ENCODE measurements around the gene SAMD1.
"Not testable (repeated sequence)": the region's sequence is repeated elsewhere in the genome, so short reads cannot be mapped to it uniquely, and the experiment has no call there.

Gene SAMD1

GRCh38 chr19:14061081-14061749 is 29.3 kb downstream of the SAMD1 start:
- DNase-seq (ENCODE audit: low read depth in 2 of 2): no peak

GRCh38 chr19:14059652-14060155 is 30.8 kb downstream of the SAMD1 start:
- DNase-seq (ENCODE audit: low read depth in 2 of 2): no peak

DNA sequence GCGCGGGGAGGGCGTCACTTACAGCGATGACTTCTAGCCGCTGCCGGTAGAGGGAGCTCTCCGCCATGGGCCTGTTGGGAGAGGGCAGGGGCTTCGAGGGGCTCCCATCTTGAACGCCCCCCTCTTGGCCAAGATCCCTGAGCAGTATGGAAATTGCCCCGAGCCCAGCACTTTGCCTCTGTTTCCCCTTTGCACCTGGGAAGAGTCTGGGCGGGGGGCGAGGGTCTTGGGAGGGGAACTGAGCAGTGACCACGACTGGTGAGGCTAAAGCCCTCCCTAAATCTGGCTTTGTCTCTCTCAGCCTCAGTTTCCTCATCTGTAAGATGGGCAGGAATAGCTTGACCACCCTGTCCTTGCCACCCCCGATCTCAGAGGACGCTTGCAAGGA is 31.5 kb downstream of the SAMD1 start:
- peak in 1 of 2 donors; percentile 45 for DNase-seq (ENCODE audit: low read depth in 2 of 2)

DNA sequence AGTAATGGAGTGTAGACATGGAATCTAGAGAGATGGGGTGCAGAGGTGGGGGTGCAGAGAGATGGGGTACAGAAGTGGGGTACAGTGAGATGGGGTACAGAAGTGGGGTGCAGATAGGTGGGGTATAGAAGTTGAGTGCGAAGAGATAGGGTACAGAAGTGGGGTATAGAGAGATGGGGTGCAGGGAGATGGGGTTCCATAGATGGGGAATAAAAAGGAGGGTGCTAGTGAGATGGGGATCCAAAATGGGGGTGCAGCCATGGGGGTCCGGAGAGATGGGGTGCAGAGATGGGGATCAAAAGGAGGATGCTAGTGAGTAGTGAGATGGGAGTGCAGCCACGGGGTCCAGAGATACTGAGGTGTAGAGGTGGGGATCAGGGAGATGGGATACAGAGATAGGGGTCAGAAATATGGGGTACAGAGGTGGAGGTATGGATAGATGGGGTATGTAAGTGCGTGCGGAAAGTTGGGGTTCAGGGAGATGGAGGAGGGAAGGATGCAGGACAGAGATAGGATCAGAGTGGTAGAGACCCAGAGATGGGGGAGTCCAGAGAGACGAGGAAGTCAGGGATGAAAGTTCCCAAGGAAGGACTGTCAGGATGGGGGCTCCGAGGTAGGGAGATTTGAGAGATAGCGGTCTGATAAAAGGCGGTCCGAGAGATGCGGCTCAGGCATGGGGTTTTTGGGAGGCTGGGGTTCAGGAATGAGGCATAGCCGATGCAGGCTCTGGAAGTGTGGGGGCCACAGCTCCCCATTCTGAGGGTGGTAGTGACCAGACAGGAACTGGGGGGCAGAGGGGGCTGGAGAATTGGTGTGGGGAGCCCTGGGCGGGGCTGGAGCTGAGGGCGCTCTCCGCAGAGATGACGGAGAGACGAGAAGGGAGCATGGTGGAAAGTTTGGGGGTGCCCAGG is 32.1 kb downstream of the SAMD1 start:
- DNase-seq (ENCODE audit: low read depth in 2 of 2): no peak

DNA sequence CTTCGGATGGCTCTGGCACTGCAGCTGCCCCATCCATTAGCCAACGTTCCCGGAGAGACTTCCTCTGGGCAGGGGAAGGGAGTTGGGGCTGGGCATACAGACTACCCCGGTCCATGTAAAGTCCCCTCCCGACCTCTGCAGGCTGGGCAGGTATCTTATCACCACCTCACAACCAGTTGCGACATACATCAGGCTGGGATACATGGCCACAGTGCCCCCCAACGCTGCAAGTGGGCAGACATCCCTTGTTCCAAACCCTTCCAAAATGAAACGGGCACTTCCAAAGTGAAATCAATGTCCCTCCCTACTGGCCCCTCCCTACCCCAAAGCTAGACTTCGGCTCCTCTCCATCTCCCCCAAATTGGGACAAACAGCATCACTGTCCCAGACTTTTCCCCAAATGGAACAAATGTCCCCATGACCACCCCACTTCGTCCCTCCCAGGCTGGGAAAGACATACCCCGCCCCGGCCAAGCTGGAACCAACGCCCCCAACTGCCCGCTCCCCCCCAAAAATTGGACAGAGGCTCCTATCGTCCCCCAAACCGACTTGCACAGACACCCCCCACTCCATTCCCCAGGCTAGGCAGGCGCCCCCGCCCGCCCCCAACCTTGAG is 33.7 kb downstream of the SAMD1 start:
- no peak for DNase-seq (ENCODE audit: low read depth in 2 of 2)

DNA sequence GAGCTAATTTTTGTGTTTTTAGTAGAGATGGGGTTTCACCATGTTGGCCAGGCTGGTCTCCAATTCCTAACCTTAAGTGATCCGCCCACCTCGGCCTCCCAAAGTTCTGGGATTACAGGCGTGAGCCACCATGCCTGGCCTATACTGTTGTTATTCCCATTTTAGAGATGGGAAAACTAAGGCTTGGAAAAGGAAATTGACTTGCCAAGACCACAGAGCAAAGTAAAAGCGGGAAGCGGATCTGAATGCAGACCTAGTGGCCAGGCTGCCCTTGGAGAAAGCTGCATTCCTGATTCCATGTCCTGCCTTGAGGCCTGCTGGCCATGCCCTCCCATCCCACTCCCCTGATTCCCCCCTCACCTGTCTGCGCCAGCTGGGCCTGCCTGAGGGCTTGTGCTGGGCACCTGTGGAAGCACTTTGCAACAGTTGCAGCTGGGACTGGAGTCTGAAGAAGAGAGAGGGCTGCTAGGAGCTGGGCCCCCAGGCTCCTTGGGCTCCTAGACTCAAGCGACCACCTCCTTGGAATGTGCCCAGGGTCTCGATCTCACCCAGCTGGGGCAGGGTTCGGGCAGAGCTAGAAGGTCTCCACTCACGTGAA is 34.4 kb downstream of the SAMD1 start:
- DNase-seq (ENCODE audit: low read depth in 2 of 2): no peak

- DNase-seq (ENCODE audit: low read depth in 2 of 2): no peak
Observed at GRCh38 chr19:14055396-14055795, 35.2 kb downstream of the SAMD1 start.

DNA sequence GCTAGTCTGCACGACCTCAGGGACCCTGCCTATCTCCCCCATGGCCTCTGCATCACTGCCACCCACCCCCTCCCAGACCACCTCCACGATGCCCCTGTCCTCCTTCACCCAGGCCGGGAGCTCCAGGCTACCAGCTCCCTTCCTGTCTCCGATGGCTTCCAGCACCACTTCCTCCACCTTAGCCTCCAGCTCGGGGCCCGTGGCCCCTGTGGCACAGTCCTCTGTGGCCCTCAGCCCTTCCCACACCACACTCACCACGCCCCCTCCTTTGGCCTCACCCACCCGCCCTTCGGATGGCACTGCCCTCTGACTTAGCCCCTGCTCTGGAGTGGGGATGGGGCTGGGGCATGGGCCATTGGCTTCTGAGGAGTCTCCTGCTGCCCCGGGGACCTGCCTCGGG is 35.8 kb downstream of the SAMD1 start:
- DNase-seq (ENCODE audit: low read depth in 2 of 2): no peak

- no peak for DNase-seq (ENCODE audit: low read depth in 2 of 2)
Observed at GRCh38 chr19:14054099-14054498, 36.5 kb downstream of the SAMD1 start.

GRCh38 chr19:14053500-14053899 is 37.1 kb downstream of the SAMD1 start:
- DNase-seq (ENCODE audit: low read depth in 2 of 2): no peak

- no peak for DNase-seq (ENCODE audit: low read depth in 2 of 2)
Observed at GRCh38 chr19:14053032-14053431, 37.5 kb downstream of the SAMD1 start.

GRCh38 chr19:14052470-14052869 is 38.1 kb downstream of the SAMD1 start:
- no peak for DNase-seq (ENCODE audit: low read depth in 2 of 2)

- DNase-seq (ENCODE audit: low read depth in 2 of 2): no peak
Observed at GRCh38 chr19:14051980-14052379, 38.6 kb downstream of the SAMD1 start.

DNA sequence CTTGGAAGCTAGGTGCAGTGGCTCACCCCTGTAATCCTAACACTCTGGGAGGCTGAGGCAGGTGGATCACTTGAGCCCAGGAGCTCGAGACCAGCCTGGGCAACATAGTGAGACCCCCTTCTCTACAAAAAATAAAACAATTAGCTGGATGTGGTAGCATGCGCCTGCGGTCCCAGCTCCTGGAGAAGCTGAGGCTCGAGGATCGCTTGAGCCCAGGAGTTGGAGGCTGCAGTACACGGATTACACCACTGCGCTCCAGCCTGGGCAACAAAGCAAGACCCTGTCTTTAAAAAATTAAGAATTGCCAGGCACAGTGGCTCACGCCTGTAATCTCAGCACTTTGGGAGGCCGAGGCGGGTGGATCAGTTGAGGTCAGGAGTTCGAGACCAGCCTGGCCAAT is 39.6 kb downstream of the SAMD1 start:
- DNase-seq (ENCODE audit: low read depth in 2 of 2): not testable (repeated sequence)

DNA sequence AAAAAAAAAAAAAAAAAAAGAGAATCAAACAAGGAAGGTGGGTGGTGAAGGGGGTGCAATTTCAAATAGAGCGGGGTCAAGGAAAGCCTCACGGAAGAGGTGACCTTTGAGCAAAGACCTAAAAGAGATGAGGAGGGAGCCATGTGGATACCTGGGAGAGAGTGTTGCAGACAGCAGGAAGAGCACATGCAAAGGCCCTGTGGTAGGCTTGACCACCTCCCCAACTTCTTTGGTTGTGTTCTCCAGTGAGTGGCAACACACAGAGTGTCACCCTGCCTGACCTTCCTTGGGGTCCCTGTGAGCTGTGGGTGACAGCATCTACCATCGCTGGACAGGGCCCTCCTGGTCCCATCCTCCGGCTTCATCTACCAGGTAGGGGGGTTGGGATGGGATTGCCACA is 40.0 kb downstream of the SAMD1 start:
- DNase-seq (ENCODE audit: low read depth in 2 of 2): no peak

GRCh38 chr19:14048443-14049153 is 42.0 kb downstream of the SAMD1 start:
- peak; percentile 62 to 79 for DNase-seq (ENCODE audit: low read depth in 2 of 2)

DNA sequence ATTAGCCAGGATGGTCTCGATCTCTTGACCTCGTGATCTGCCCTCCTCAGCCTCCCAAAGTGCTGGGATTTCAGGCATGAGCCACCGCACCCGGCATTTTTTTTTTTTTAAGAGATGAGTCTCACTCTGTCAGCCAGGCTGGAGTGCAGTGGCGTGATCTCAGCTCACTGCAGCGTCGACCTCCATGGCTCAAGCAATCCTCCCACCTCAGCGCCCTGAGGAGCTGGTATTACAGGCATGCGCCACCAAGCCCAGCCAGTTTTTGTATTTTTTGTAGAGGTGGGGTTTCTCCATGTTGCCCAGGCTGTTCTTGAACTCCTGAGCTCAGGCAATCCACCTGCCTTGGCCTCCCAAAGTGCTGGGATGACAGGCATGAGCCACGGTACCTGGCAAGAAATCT is 42.7 kb downstream of the SAMD1 start:
- DNase-seq (ENCODE audit: low read depth in 2 of 2): not testable (repeated sequence)

DNA sequence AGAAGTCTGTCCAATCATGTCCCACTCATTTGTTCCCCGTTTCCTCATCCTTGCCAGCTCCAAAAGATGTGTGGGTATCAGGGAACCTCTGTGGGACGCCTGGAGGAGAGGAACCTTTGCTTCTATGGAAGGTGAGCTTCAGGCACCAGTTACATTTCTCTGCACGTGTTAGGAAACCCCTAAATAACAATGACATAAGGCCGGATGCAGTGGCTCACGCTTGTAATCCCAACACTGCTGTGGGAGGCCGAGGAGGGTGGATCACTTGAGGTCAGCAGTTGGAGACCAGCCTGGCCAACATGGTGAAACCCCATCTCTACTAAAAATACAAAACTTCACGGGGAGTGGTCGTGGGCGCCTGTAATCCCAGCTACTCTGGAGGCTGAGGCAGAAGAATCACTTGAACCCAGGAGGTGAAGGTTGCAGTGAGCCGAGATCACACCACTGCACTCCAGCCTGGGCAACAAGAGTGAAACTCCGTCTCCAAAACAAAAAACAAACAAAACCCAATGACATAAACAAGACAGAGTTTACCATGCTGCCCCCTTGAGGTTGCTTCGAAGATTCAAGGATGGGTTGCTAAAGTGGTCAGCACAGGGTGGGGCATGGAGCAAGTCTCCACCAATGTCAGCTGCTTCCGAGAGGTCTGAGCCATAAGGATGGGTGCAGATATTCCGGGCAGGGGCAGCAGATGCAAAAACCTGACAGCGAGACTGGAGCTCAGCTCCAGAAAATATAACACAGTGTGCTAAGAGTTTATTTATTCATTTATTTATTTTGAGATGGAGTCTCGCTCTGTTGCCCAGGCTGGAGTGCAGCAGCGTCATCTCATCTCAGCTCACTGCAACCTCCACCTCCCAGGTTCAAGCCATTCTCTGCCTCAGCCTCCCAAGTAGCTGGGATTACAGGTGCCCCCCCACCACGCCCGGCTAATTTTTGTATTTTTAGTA is 47.6 kb downstream of the SAMD1 start:
- DNase-seq (ENCODE audit: low read depth in 2 of 2): not testable (repeated sequence)

GRCh38 chr19:14039181-14039580 is 51.4 kb downstream of the SAMD1 start:
- DNase-seq (ENCODE audit: low read depth in 2 of 2): no peak

Measured in stimulated activated CD4-positive, alpha-beta T cell treated with anti-CD3 and anti-CD28 coated beads, Interleukin-4, amount 100 ng/mL, for 48 hours (primary cell).